HEK293 (cell line): ENCODE data around the gene BFSP2.
A peak's percentile ranks its signal among the peaks of the same experiment; 100 is the strongest.

Source experiments
- CTCF ChIA-PET: fragments of 350-600 bp; formaldehyde crosslinking; extraction: SDS; loops from one replicate; lab custom pipeline; 2021; ENCODE audit warnings: antibody characterized with exemption; lab: Yijun Ruan, JAX
- POLR2A ChIA-PET: fragments of 300-600 bp; formaldehyde crosslinking; extraction: SDS; loops from one replicate; lab custom pipeline; 2020; ENCODE audit warnings: antibody characterized with exemption, inconsistent platforms; lab: Yijun Ruan, JAX
- H3K27ac ChIP-seq: fragments of 200-500 bp; sonication (Bioruptor generic); 2 replicates; pipeline ENCODE4 v1.5.1; 2014; ENCODE audit warnings: low read depth, low read length, control low read depth, inconsistent platforms; ENCODE audit errors: extremely low read depth
- H3K36me3 ChIP-seq, 2 experiments: fragments of 200-500 bp in 1 of 2; sonication (Bioruptor generic) in 1 of 2; 1 replicate in 1 of 2; 2 replicates in 1 of 2; pipeline ENCODE4 v1.5.1; 2014 to 2017; ENCODE audit warnings: inconsistent platforms in 2 of 2, low read length in 2 of 2; ENCODE audit not compliant: control insufficient read depth in 2 of 2, insufficient read depth in 1 of 2
- H3K4me1 ChIP-seq: fragments of 200-500 bp; sonication (Bioruptor generic); 2 replicates; pipeline ENCODE4 v1.5.1; 2014; ENCODE audit warnings: mild to moderate bottlenecking, low read length, inconsistent platforms; ENCODE audit not compliant: control insufficient read depth, insufficient read depth
- H3K4me3 ChIP-seq: 2 replicates; pipeline ENCODE4 v1.5.1; 2011; ENCODE audit warnings: low read depth, mild to moderate bottlenecking, control low read depth, low read length, moderate library complexity
- H3K9me3 ChIP-seq: fragments of 200-500 bp; sonication (Bioruptor generic); 2 replicates; pipeline ENCODE4 v1.5.1; 2014; ENCODE audit warnings: low read depth, low read length, inconsistent platforms; ENCODE audit not compliant: control insufficient read depth, insufficient read depth
- GLI4 ChIP-seq: fragments of 450-650 bp; formaldehyde crosslinking; IDR thresholded peaks from 2 replicates; pipeline ENCODE4 v1.5.1; 2016; ENCODE audit warnings: missing biosample characterization, missing genetic modification characterization
- KLF7 ChIP-seq: fragments of 450-650 bp; formaldehyde crosslinking; IDR thresholded peaks from 2 replicates; pipeline ENCODE4 v1.5.1; 2016; ENCODE audit warnings: missing biosample characterization, missing genetic modification characterization, borderline replicate concordance
- KLF8 ChIP-seq: fragments of 450-650 bp; formaldehyde crosslinking; IDR thresholded peaks from 2 replicates; pipeline ENCODE4 v1.5.1; 2016; ENCODE audit warnings: missing biosample characterization, missing genetic modification characterization
- PRDM1 ChIP-seq: fragments of 450-650 bp; formaldehyde crosslinking; IDR thresholded peaks from 2 replicates; pipeline ENCODE4; 2016; ENCODE audit warnings: missing biosample characterization, missing genetic modification characterization
- SETDB1 ChIP-seq: IDR thresholded peaks from one replicate; pipeline ENCODE4 v1.6.1; 2017; ENCODE audit warnings: mild to moderate bottlenecking, low read length, moderate library complexity, mixed read lengths; ENCODE audit not compliant: insufficient read length
- SP2 ChIP-seq: fragments of 450-650 bp; formaldehyde crosslinking; IDR thresholded peaks from 2 replicates; pipeline ENCODE4 v1.5.1; 2016; ENCODE audit warnings: missing biosample characterization, missing genetic modification characterization
- ZNF10 ChIP-seq: fragments of 450-650 bp; formaldehyde crosslinking; IDR thresholded peaks from 2 replicates; pipeline ENCODE4 v1.5.1; 2017; ENCODE audit warnings: missing biosample characterization, missing genetic modification characterization
- ZNF391 ChIP-seq: fragments of 450-650 bp; formaldehyde crosslinking; IDR thresholded peaks from 2 replicates; pipeline ENCODE4 v1.5.1; 2016; ENCODE audit warnings: low read depth, missing biosample characterization, missing genetic modification characterization, borderline replicate concordance
- ZNF660 ChIP-seq: fragments of 450-650 bp; IDR thresholded peaks from 2 replicates; pipeline ENCODE4 v1.5.1; 2018; ENCODE audit warnings: missing biosample characterization, mild to moderate bottlenecking, missing genetic modification characterization
- ZNF677 ChIP-seq: fragments of 450-650 bp; IDR thresholded peaks from 2 replicates; pipeline ENCODE4 v1.5.0; 2018; ENCODE audit warnings: missing biosample characterization, mild to moderate bottlenecking, missing genetic modification characterization, moderate library complexity
- ZNF707 ChIP-seq: fragments of 450-650 bp; formaldehyde crosslinking; IDR thresholded peaks from 2 replicates; pipeline ENCODE4 v1.5.1; 2016; ENCODE audit warnings: missing biosample characterization, missing genetic modification characterization
- TF ChIP-seq, protein P1 (sequence below): fragments of 450-650 bp; formaldehyde crosslinking; IDR thresholded peaks from 2 replicates; pipeline ENCODE4 v1.5.1; 2017; ENCODE audit warnings: missing biosample characterization, missing genetic modification characterization
- TF ChIP-seq, protein P2 (sequence below): fragments of 450-650 bp; formaldehyde crosslinking; IDR thresholded peaks from 2 replicates; pipeline ENCODE4 v1.5.1; 2016; ENCODE audit warnings: missing biosample characterization, missing genetic modification characterization
- TF ChIP-seq, protein P3 (sequence below): fragments of 450-650 bp; formaldehyde crosslinking; IDR thresholded peaks from 2 replicates; pipeline ENCODE4 v1.5.1; 2016; ENCODE audit warnings: missing biosample characterization, missing genetic modification characterization
- TF ChIP-seq, protein P4 (sequence below): fragments of 450-650 bp; formaldehyde crosslinking; IDR thresholded peaks from 2 replicates; pipeline ENCODE4 v1.5.1; 2016; ENCODE audit warnings: missing biosample characterization, missing genetic modification characterization
- TF ChIP-seq, protein P5 (sequence below): fragments of 450-650 bp; formaldehyde crosslinking; IDR thresholded peaks from 2 replicates; pipeline ENCODE4 v1.5.1; 2016; ENCODE audit warnings: missing biosample characterization, missing genetic modification characterization

The BFSP2 gene

DNA sequence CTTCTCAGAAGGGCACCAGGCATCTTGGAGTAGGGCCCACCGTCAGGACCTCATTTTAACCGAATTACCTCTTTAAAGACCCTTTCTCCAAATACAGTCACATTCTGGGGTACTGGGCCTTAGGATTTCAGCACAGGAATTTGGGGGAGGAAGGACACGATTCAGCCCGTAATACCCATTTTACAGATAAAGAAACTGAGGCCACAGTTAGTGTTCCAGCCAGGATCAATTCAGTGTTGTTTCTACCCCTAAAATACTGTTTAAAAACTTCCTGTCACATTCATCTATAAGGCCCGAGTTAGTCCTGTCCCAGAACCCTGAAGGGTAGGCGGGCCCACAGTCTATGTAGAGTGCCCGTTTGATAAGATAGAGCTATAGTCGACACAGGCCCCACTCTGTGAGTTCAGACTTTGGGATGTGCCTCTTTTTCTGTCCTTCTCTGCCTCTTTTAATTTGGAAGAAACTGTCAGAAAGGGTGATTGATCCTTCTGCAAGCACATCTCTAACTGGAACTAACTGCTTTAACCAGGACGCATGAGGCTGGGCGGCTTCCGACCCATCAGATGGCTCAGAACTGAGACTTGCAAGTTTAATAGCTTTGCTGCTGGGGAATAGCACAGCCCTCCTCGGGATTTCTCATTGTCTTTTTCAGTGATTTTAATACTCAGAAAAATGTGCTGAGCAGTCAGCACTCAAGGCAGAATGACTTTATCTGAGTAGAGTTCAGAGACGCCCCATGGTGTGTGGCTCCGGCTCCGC lies 19.5 kb downstream of the BFSP2 start:
- Histone ChIP-seq H3K4me1 (no peaks in the 10 kb centered on the region), H3K9me3 (no peaks in the 10 kb centered on the region), H3K27ac (no peak overlapping the region), H3K4me3 (no peak overlapping the region), H3K36me3 (no peaks in the 10 kb centered on the region)
- CTCF ChIA-PET = interaction anchor here (0.6 kb wide), 1 partner anchor 381 kb away, joined by 4 read pairs; no protein-coding TSS in a partner anchor
- POLR2A ChIA-PET = no interaction called here
- no peak for TF ChIP-seq KLF7 (tag by site-specific recombination)
- TF ChIP-seq, protein P1, sequence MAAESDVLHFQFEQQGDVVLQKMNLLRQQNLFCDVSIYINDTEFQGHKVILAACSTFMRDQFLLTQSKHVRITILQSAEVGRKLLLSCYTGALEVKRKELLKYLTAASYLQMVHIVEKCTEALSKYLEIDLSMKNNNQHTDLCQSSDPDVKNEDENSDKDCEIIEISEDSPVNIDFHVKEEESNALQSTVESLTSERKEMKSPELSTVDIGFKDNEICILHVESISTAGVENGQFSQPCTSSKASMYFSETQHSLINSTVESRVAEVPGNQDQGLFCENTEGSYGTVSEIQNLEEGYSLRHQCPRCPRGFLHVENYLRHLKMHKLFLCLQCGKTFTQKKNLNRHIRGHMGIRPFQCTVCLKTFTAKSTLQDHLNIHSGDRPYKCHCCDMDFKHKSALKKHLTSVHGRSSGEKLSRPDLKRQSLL (tag by site-specific recombination) = no peak
- no peak for TF ChIP-seq SETDB1
- TF ChIP-seq, protein P2, sequence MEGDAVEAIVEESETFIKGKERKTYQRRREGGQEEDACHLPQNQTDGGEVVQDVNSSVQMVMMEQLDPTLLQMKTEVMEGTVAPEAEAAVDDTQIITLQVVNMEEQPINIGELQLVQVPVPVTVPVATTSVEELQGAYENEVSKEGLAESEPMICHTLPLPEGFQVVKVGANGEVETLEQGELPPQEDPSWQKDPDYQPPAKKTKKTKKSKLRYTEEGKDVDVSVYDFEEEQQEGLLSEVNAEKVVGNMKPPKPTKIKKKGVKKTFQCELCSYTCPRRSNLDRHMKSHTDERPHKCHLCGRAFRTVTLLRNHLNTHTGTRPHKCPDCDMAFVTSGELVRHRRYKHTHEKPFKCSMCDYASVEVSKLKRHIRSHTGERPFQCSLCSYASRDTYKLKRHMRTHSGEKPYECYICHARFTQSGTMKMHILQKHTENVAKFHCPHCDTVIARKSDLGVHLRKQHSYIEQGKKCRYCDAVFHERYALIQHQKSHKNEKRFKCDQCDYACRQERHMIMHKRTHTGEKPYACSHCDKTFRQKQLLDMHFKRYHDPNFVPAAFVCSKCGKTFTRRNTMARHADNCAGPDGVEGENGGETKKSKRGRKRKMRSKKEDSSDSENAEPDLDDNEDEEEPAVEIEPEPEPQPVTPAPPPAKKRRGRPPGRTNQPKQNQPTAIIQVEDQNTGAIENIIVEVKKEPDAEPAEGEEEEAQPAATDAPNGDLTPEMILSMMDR (tag by site-specific recombination) = no peak
- TF ChIP-seq KLF8 (tag by site-specific recombination) = no peak
- TF ChIP-seq ZNF707 (tag by site-specific recombination) = no peak
- TF ChIP-seq SP2 (tag by site-specific recombination) = no peak
- no peak for TF ChIP-seq ZNF677
- TF ChIP-seq, protein P3, sequence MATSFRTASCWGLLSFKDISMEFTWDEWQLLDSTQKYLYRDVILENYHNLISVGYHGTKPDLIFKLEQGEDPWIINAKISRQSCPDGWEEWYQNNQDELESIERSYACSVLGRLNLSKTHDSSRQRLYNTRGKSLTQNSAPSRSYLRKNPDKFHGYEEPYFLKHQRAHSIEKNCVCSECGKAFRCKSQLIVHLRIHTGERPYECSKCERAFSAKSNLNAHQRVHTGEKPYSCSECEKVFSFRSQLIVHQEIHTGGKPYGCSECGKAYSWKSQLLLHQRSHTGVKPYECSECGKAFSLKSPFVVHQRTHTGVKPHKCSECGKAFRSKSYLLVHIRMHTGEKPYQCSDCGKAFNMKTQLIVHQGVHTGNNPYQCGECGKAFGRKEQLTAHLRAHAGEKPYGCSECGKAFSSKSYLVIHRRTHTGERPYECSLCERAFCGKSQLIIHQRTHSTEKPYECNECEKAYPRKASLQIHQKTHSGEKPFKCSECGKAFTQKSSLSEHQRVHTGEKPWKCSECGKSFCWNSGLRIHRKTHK = no peak
- TF ChIP-seq, protein P4, sequence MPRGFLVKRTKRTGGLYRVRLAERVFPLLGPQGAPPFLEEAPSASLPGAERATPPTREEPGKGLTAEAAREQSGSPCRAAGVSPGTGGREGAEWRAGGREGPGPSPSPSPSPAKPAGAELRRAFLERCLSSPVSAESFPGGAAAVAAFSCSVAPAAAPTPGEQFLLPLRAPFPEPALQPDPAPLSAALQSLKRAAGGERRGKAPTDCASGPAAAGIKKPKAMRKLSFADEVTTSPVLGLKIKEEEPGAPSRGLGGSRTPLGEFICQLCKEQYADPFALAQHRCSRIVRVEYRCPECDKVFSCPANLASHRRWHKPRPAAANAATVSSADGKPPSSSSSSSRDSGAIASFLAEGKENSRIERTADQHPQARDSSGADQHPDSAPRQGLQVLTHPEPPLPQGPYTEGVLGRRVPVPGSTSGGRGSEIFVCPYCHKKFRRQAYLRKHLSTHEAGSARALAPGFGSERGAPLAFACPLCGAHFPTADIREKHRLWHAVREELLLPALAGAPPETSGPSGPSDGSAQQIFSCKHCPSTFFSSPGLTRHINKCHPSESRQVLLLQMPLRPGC (tag by site-specific recombination) = no peak
- no peak for TF ChIP-seq ZNF660 (tag by site-specific recombination)
- TF ChIP-seq ZNF391 (tag by site-specific recombination) = no peak

DNA sequence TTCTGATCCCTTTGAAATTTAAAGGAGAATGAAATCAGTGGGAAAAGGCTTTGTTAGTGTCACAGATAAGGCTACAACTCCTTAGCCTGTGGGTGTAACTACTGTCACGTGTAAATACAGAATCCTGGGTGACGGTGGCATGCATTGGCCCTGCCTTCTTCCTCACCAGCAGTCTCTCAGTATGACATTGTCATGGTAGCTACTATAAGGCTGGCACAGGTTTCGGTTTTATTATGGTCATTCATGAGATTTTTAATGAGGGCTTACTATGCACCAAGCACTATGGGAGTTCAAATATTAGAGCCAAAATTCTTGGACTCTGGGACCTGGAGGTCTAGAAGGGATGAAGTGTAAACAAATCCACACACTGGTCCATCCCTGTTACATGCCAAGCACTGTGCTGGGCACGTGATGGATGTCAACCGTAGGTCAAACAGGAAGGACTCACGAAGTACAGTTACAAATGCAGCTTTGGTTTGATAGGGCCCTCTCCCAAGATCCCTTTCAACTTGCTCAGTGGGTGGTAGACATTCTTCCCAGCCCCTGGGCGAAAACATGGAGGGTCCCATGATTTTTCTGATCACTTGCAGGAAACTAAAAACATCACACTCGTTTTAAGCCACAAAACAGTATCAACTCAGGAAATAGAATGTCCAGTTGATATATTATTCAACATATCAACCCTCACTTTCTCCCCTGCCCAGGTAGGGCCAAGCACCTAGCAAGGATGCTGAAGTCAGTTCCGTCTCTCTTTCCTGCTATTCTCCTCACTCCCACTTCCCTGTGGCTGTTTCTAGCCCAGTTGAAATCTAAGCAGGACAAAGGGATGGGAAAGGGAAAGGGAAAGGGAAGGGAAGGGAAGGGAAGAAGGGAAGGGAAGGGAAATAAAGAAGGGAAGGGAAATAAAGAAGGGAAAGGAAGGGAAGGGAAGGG lies 25.3 kb downstream of the BFSP2 start:
- ChIA-PET POLR2A (no interaction called here), CTCF (interaction anchor here (0.6 to 1.4 kb wide), 7 partner anchors 13 to 690 kb away, joined by 3 to 8 read pairs (median 3); no protein-coding TSS in a partner anchor)
- Histone ChIP-seq H3K27ac (no peak overlapping the region), H3K36me3 (no peaks in the 10 kb centered on the region), H3K4me3 (no peak overlapping the region), H3K4me1 (no peaks in the 10 kb centered on the region), H3K9me3 (no peaks in the 10 kb centered on the region)
- TF ChIP-seq PRDM1 (tag by site-specific recombination) = peak; percentile 93
- TF ChIP-seq ZNF10 (tag by site-specific recombination) = no peak
- TF ChIP-seq GLI4 (tag by site-specific recombination) = no peak
- TF ChIP-seq, protein P5, sequence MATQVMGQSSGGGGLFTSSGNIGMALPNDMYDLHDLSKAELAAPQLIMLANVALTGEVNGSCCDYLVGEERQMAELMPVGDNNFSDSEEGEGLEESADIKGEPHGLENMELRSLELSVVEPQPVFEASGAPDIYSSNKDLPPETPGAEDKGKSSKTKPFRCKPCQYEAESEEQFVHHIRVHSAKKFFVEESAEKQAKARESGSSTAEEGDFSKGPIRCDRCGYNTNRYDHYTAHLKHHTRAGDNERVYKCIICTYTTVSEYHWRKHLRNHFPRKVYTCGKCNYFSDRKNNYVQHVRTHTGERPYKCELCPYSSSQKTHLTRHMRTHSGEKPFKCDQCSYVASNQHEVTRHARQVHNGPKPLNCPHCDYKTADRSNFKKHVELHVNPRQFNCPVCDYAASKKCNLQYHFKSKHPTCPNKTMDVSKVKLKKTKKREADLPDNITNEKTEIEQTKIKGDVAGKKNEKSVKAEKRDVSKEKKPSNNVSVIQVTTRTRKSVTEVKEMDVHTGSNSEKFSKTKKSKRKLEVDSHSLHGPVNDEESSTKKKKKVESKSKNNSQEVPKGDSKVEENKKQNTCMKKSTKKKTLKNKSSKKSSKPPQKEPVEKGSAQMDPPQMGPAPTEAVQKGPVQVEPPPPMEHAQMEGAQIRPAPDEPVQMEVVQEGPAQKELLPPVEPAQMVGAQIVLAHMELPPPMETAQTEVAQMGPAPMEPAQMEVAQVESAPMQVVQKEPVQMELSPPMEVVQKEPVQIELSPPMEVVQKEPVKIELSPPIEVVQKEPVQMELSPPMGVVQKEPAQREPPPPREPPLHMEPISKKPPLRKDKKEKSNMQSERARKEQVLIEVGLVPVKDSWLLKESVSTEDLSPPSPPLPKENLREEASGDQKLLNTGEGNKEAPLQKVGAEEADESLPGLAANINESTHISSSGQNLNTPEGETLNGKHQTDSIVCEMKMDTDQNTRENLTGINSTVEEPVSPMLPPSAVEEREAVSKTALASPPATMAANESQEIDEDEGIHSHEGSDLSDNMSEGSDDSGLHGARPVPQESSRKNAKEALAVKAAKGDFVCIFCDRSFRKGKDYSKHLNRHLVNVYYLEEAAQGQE (tag by site-specific recombination) = no peak
